GM18907 (cell line): Measurements from ENCODE around the gene NISCH.
"Not testable (repeated sequence)": the region's sequence is repeated elsewhere in the genome, so short reads cannot be mapped to it uniquely, and the experiment has no call there.

ENCODE experiments used
- ATAC-seq: cut with Tn5 transposase; IDR thresholded peaks from one replicate; pipeline ENCODE4 v1.9.1; 2021; ENCODE audit warnings: mild to moderate bottlenecking, moderate library complexity; ENCODE audit not compliant: unreplicated experiment

The NISCH gene

DNA sequence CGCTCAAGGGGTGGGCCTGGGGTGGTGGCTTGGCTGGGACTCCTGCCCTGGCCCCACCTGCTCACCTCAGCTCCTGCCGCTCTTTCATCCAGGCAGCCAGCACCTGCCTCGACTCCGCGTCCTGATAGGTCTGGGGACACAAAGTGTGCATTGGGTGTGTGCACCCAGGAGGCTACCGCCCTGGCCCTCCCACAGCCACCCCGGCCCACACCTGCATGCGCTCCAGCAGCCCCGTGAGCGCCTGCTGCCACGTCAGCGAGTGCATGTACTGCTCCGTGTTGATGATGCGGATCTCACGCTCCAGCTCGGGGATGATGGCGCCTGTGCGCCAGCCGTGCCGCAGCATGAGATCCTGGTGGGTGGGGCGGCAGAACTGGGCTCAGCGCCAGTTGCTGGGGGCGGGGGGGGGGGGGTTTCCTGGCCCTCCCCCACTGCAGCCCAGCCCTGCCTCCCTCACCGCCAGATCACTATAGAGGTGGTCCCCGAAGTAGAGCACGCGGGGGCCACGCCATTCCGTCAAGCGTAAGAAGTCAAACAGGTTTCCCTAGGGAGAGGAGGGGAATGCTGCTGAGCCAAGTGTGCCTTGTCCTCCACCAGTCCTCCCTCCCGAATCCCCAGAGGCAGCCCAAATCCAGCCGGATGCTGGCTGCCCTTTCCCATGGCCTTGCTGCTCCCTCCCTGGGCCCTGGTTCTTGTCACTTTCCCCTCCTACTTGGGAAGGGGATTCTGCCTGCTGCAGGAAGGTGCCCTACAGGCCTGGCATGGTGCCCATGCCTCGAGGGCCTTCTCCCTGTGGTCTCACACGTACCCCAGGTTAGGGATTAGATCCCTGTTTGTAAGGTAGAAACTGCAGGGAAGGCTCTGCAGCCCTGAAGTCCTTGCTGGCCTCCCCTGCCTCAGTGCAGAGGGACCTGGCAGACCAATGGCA lies 69.6 kb downstream of the NISCH start:
- ATAC-seq, result no peak

DNA sequence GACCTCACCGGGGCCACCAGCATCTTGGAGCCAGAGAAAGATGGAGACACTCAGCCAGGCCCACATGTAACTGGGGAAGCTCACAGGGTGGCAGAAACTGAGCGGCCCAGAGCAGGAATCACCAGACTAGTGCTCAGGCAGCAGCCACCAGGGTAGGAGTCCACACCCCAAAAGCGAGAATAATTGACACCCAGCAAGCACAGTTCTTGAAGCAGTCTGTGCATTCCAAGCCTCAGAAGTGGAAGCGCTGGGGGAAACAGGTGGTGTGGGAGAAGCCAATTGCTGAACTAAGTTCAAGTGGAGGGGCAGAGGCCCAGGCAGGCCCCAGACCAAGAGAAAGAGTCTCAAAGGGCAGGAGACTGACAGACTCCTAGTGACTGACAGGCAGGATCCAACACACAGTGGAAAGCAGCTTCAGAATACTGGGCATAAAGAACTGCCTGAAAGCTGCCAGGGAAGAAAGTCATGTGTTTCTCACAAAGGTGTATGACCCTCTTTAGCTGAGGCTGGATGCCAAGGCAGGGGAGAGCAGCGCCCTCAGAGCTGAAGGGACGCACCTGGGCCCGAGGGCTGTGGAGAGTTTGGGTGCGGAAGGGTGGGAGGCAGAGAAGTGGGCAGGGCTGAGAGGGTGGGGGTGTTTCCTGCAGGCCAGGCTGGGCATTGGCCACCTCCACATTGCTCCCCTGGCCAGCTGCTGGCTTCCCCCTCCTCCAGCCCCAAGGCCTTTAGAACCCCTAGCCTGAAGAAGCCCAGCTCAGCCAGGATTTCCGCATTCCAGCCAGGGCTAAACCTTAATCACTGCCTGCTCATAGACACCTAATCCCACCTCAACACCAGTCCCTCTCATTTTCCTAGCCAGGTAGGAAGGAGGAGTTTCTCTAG lies 70.5 kb downstream of the NISCH start:
- no peak for ATAC-seq

DNA sequence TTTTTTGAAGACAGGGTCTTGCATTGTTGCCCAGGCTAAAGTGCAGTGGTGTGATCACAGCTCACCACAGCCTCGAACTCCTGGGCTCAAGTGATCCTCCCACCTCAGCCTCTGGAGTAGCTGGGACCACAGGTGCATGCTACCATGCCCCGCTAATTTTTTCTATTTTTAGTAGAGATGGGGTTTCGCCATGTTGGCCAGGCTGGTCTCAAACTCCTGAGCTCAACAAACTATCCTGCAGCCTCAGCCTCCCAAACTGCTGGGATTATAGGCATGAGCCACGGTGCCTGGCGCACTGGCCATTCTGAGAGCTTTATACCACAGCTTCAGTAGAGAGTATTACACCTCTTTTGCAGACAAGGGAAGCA lies 71.3 kb downstream of the NISCH start:
- not testable (repeated sequence) for ATAC-seq

DNA sequence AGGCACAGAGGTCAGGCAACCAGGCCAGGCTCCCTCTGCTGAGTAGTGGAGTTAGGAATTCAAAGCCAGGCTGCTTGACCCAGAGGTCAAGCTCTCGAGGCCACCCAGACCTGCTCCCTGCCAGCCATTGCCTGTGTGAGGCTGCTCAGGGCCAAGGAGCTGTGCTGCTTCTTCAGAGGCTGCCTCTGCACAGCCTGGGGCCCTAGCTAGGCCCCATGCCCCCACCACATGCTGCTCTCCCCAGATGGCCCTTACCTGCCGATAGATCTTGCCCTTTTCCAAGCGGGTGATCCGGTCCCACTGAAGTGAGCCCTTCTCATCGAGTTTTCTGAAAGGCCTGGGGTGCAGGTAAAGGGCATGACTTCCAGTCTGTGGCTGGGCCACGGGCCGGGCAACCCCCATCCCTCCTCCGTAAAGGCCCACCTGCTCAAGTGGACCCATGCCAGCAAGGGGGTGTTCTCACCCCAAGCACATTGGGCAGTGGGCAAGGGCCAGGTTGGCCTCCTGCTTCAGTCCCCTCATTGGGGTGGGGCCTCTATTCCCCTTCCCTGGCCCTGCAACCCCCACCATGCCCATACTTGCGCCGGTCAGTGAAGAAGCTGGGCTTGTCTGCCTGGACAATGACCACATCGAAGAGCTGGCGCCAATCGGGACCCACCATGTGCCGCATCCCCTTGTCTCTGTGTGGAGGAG lies 71.8 kb downstream of the NISCH start:
- no peak for ATAC-seq

DNA sequence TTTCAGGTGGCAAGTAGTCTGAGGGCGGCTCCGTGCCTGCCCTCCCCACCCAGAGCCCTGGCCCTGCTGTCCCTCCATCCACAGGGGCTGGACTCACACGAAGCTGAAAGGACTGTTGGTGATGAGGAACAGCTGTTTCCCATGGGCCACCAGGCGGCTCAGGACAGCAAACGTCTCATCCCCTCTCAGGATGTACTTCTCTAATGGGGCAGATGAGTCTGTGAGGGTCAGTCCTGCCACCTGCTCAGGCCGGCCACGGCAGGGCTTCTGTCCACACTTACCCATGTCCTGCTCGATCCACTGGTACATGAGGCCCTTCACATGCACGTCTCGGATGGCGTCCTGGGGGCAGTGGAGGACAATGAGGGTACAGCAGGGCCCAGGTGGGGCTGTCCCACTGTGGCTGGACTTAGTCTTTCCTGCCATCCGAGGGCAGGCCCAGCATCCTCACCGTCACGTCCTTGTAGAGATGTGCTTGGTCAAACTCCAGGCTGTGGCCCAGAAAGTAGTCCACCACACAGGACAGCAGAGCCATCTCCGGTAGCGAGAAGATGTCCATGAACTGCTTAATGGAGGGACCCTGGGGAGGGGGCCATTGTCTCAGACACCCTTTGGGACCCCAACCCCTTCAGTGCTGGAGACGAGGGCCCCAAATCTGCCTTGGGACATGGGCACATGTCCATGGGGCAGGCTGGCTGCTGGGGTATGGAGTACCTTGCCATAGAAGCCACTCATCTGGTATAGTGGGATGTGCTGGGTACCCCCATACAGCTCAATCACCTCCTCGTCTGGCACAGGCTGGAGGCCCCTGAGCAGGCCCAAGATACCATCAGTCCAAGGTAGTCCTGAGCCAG lies 72.6 kb downstream of the NISCH start:
- no peak for ATAC-seq

DNA sequence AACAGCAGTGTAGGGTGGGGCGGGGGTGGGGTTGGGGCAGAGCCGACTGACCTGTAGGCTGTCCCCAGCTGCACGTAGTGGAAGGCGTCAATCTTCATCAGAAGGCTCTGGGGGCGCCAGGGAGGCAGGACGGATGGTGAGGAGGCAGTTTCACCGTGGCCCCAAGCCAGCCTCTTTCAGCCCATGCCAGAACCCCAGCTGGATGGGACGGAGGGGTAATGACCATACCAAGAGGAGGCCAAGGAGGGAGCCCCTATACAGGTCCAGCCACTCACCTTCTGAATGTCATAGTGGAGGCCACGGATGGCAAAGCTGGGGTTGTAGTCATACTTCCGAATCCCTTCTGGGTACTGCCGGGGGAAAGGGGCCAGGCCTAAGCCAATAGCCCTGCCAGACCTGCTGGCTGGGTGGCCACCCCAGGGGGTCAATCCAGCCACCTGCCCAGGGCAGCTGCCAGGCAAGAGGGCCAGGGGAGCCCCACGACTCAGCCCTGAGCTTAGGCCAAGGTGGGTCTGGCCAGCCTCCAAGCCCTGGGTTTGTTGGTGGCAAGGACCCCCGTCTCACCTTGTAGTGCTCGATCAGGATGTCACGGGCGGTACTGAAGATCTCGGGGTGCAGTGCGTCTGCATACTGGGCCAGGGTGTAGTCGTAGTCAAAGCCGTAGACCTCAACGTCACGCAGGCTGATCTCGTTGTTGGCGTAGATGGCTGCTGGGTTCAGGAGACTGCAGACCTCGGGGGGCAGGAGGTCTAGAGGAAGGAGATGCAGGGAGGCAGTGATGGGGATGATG lies 73.4 kb downstream of the NISCH start:
- ATAC-seq, result no peak

DNA sequence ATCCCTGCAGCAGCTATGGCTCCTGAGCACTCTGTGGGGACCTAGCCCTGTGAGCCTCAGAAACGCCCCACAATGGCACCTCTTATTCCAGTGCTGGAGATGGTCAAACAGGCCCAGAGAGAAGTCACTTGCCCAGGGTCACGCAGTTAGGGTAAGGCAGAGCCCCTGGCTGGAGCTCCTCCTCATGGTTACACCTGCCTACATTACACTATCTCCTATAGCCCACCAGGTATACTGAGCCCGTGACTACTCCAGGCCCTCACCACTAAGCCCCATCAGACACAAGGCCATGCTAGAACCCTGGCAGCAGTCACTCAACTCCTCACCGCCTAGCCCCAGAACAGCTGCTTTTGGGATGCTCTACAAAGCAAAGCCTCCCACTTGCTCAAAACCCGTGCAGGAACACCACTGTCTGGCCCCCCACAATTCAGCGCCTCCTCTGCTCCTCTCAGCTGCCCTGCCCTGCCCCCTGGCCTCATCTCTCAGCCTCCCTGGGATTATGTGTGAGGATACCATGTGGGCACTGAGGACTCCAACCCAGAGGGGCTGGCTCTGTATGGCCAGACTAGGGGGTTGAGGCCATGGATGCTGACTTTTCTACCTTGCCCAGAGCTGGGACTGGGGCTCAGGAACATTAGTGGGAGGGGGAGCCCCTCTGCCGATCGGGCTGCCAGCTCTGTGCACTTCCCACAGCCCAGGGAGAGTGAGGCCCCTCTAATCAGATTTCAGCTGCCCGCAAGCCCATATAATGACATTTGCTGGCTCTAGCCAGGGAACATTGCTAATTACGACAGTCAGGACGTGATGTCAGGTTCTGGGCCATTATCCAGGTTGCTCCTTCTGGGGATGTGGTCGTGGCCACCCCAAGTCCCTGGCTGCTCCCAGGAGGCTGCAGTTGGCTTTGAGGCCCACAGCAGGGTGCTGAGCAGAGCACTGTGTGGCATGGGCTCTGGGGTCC lies 74.3 kb downstream of the NISCH start:
- no peak for ATAC-seq

DNA sequence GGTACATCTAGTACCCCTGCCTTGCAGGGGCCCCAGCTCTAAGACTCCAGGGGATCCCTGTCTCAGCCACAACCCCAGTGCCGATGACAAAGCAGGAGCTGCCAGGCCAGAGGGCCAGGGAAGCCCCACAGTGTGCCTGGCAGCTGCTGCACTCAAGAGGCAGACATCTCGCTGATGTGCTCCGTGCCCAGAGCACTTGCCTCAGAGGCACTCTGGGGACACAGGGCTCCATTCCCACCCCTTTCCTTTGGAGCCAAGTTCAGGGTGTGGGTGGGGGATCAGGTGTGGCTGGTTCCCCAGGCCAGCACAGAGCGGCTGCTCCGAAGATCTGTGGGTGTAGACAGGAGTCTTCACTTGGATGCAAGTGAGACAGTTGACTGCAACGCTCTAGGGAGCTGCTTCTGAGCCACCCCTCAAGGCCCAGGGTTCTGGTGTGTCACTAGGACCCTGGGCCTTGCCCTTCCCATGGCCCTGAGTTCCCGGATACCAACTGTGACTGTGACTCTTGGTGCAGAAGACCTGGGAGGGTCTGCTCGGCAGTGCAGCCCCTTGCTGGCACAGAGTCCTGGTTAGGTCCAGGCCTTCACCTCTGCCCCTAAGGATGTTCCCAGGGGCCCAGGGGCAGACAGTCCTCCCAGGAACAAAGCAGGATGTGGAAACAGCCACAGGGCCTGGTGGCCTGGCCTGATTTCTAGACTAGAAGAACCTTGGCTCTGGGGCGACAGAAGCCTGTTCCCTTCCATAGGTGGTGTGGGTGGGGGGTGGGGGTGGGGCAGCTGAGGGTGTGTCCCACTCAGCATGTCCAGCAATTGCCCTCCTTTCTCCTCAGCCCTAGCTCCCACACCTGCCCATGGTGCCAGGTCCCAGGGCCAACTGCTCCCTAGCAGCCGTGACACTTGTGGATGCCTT lies 75.8 kb downstream of the NISCH start:
- no peak for ATAC-seq

DNA sequence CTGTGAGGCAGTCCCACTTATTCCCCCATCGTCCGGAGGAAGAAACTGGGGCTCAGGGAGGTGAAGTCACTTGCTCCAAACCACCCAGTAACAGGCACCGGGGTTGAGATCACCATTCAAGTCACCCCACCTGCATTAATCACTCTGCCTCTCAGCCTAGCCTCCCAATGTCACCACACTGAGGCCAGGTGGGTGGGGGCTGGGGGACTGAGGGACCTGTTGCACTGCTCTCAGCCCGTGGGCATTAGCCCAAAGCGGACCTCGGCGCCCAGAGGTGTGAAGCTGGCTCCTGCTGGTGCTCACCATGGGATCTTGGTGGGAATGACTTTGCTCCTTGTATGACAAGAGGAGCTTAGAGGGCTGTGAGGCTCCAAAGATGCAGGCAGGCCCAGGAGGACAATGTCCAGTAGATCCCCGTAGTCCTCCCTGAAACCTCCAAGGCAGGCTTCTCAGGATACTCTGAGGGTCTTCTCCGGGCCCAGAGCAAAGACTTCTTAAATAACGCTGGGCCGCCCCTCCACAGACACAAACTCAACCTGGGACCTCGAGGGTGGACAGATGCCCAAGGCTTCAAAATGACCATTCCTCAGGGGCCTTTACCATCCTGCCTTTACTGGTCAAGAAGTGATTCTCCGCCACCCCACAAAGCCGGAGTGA lies 76.6 kb downstream of the NISCH start:
- ATAC-seq, result no peak

DNA sequence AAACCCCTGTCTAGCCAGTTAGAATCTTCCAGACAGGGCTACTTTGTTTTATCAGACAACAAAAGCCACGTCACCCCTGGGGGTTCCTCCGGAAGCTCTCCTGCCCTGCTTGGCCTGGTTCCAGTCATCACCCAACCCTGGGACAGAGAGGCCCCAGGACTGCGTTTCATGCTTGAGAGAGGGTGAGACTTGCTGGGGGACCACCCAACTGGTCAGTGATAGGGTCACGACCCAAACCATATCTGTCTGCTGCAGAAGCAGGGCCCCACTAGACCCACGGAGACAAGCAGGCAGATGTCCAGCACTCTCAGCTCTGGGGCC lies 77.1 kb downstream of the NISCH start:
- ATAC-seq, result no peak

DNA sequence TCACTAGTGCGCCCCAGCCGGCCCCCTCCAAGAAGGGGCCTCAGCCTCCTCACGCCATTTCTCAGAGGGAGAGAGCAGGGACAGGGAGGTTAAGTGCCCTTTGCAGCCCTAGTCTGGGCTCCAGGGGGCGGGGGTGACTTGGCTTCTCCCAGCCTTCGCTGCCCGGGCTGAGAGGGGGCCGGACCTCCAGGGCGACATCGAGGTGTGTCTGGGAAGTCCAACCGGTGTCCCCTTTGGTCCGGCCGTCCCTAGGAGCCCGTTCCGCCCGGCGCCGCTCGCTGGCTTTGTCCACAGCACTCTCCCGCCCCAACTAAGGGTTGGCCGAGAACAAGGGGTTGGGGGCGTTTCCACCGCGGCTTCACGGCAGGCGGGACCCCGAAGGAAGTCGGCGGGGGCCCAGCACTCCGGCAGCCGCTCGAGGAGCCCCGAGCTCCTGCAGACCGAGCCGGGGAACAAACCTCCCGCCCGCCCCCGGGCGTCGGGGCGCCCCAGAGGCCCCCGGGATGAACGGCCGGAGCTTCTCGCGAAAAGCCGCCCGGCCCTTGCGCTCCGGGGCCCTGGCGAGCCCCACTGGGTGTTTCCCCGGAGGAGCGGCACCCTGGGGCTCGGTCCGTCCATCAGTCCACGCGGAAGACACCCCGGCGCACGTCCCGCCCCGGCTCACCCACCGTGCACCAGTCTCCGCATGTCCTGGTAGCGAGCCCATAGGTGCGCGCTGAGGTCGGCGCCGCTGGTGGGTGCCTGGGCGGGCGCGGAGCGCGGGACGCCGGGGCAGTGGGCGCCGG lies 77.6 kb downstream of the NISCH start:
- no peak for ATAC-seq

DNA sequence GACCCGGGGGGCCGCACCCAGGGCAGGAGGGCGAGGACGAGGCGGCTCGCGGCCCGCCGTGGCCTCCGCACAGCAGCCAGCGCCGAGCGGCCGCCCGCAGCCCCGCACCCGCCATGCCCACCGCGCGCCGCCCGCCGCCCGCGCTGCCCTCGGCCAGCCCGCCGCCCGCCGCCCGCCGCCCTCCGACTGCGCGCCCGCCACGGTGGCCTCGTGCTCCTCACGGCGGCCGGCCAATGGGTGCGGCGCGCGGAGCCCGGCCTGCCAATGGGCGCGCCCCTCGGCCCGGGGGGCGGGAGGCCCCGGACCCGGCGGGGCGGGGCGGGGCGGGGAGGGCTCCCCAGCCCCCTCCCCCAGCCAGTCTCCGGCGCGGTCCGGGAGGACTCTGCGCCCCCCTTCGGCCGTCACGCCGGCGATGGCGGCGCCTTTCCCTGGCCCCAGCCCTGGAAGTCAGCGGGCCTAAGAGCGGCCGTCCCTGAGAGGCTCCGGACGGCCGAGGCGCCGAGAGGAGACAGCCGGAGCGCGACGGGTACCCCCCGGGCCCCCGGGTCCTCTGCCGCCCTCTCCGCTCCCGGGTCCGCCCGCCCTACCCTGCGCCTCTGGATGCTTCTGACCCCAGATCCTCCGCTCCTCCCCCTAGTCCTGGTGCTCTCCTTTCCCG lies 78.3 kb downstream of the NISCH start, which contains the start of gene NT5DC2:
Gene NT5DC2, minus strand, starts transcription at position 235 of the 658 bp plus-strand sequence. Its CDS starts 120 bp downstream, at position 115.
- ATAC-seq, result no peak

DNA sequence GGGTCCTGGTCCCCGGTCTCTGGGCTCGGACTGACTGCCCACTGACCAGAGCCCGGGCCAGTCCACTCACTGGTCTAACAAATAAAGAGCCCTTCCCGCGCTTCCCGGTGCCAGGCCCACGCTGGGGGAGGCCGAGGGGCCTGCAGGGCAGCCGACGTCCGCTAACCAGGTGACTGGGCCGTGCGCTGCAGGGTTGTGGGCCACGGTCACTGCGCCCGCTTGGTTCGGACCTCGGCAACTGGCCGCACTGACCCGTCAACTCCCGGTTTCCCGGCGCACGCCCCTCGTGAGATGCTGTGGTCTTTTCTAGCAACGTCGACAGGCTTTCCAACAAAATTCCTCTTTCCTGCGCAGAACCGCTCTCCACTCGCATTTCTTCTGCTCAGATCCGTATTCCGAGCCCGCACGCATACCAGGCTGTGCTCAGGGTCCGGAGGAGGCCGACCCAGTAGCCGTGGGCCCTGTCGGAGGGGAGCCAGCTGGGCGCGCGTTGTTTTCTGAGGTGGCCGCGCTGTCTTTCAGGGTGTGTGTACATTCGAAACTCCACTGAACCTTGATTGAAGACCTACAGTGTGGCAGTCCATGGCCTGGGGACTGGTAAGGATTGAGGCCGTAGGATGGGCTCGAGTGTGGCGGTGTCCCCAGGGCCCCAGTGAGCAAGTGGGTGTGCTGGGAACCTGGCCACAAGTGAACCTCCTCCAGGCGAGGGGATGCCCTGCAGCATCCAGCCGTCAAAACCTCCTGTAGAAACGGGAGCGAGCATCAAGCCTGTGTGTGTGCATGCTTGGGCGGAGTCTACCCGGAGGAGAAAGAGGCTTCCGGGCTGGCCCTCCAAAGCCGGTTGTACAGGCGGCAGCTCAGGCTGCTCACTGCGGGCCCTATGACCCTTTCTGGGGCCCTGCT lies 79.1 kb downstream of the NISCH start:
- ATAC-seq, result no peak

DNA sequence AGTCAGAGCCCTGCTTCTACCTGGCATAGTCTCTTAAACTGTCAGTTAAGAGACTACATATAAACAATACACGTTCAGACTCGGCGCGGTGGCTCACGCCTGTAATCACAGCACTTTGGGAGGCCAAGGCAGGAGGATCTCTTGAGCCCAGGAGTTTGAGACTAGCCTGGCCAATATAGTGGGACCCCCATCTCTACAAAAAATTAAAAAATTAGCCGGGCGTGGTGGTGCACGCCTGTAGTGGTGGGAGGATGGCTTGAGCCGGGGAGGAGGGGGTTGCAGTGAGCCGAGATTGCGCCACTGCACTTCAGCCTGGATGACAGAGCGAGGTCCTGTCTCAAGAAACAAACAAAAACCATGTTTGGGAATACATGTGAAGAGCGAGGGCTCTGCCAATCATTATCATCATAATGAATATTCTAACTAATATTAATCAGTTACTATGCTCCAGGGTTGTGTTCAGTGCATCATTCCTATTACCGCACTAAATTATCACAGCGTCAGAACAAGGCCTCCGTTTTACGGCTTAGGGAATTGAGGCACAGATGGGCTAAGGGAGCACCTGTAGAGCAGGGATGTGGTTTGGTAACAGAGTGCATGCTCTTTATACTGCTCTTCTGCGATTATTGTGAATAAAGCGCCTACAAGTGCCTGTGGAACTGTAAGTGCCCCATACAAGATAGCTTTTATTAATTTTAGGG lies 80.2 kb downstream of the NISCH start:
- ATAC-seq, result no peak
